Epidermal melanocyte (primary cell): ENCODE measurements around the gene RNF224.

ENCODE experiments used
- DNase-seq: peaks from one replicate; pipeline ENCODE4 v3.0.0; 2011; ENCODE audit warnings: low spot score; ENCODE audit not compliant: insufficient read length

The RNF224 gene

GRCh38 chr9:137191691-137192447 lies 35.4 kb upstream of the RNF224 start:
- no peak for DNase-seq

DNA sequence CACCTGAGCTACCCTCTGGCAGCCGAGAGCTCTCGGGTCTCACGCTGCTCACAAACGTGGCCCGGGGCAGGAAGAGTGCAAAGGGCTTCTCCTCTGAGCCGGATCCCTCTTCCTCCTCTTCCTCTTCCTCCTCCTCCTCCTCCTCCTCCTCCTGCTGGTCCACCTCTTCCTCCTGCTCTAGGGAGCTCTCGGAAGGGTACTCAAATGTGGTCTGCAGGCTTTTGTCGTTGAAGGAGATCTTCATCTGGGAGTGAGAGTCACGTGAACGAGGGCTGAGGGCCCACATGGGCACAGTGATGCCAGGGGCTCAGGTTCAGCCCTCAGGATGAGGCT lies 34.9 kb upstream of the RNF224 start:
- no peak for DNase-seq

GRCh38 chr9:137192859-137193258 lies 34.4 kb upstream of the RNF224 start:
- no peak for DNase-seq

GRCh38 chr9:137193771-137194170 lies 33.5 kb upstream of the RNF224 start:
- no peak for DNase-seq

DNA sequence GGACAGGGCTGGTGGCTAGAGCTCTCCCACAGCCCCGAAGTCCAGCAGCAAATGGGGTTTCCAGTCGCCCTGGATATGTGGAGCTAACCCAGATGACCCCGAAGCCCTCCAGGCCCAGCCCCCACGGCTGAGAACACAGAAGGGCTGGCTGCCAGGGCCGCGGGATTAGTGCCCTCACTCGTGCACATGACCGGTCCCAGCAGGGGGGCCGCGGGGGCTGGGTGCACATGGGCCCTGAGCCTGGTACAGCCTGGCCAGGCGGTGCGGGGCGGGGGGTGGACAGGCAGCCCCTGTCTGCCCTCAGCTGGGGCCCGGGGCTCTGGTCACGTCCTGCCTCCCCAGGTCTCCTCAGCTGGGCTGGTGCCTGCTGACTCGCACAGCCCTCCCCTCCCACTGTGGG lies 32.9 kb upstream of the RNF224 start:
- no peak for DNase-seq

DNA sequence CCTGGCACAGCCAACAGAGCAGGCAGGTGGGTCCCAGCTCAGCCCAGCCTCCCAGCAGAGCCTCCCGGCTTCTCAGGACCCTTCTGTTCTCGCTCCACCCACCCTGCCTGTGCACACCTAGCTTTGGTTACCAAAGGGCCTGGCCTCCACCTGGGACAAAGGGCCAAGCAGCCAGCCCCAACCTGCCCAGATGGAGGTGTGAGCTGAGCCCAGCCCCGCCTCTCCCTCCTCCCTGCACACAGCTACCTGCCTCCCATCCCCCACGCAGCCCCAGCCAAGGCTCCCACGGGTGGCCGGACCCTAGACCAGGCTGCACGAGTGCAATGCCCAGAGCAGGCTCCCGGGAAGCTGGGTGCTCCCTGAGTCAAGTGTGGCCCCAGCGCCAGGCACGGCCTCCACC lies 32.4 kb upstream of the RNF224 start:
- no peak for DNase-seq

GRCh38 chr9:137195525-137196220 lies 31.6 kb upstream of the RNF224 start:
- no peak for DNase-seq

DNA sequence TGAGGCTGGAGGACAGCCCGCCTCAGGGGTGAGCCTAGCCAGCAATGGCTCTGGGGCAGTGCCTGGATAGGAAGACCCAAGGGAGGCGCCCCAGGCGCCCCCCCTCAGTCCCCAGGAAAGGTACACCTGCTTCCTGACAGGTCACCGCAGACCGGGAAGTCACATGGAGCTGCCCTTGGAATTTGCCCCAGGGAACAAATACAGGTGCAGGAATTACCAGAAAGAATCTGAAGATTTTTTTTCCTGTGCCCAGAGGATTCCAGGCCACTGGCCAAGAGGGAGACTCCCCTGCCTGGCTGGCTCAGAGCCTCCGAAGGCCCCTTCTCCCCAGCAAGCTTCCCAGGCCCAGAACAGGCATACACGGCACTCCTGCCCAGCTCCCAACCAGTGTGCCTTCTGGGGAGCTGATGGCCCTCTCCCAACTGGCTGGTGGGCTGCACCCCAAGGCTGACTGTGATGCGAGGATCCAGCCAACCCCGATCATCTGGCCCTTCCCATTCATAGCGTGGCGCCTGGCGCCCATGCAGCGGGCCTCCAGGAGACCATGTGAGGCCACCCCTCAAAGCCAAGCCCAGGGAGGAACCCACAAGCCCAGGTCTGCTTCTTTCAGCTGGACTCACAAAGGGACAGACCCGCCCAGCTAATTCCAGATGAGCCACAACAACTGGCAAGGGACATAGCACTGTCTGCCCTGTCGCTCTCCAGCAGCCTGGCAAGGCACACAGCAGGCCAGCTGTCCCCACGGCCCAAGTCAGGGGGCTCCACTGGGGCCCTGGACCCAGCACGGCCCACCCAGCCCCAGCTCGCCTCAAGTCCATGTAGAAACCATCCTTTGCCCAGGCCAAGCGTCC lies 29.0 kb upstream of the RNF224 start:
- DNase-seq = no peak

GRCh38 chr9:137198902-137199283 lies 28.4 kb upstream of the RNF224 start:
- no peak for DNase-seq

DNA sequence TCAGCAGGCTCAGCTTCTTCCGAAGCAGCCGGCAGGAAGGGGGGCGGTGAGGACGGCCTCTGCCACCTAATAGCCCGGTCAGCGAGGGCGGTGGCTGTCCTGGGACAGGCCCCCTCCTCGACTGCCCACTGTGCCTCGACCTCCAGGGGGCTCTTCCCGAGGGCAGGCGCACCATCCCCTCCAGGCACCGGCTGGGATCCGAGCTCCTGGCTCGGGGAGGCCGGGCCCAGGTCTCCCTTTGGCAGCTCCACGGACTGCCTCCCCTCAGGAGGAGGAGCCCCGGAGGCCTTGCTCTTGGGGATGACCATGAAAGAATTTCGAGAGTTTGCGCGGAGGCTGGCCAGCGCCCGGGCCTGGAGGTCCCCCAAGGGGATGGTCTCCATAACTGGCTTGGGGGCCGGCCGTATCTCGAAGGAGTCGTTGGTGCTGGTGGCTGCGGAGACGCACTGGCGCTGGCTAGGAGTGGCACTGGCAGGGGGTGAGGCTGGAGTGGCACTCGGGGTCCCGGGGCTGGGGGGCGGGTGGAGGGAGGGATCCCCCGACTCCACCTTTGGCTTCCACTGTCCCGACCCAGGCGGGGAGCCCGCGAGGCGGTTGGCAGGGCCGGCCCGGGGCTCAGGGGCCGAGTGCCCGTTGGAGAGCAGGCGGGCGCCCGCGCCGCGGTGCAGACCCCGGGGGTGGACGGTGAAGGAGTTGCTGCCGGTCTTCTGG lies 27.7 kb upstream of the RNF224 start:
- no peak for DNase-seq

DNA sequence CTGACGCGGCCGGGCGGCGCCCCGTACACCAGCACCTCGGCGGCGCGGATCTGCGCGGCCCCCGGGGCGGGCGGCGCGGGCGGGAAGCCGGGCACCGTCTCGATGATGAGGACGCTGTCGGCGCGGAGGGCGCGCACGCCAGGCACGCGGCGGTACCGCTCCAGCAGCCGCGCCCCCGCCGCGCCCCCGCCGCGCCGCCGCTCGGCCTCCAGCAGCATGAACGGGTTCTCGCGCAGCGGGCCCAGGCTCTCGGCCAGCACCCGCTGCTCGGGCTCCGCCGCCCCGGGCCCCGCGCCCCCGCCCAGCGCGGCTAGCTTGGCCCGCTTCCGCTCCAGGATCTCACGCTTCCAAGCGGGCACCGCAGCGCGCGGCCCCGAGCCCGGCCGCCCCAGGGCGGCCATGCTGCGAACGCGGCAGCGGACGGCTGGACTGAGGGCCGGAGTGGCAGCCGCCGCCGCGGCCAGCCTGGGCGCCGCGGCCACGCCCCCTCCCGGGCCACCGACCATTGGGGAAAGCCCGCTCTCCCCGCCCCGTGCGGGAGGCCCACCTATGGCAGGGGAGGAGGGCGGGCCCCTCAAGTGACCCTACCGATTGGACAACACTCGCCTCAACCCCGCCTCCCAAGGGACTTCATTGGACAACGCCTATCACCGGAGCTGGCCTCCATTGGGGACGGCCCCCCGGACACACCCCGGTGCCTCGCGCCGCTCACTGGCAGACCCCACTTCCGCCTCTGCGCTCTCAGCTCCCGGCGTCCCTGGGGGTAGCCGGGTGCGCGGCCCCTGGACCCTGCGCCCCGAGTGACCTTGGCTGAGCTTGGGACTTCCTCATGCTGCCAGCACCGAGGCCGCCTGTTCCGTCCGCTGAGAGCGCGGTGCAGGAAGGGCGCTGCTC lies 26.7 kb upstream of the RNF224 start, which contains the start of gene TPRN:
Gene TPRN (minus strand): TSS at position 431 of the 894 bp plus-strand sequence. CDS start 30 bp downstream, at position 401.
- DNase-seq = peak; percentile 100

DNA sequence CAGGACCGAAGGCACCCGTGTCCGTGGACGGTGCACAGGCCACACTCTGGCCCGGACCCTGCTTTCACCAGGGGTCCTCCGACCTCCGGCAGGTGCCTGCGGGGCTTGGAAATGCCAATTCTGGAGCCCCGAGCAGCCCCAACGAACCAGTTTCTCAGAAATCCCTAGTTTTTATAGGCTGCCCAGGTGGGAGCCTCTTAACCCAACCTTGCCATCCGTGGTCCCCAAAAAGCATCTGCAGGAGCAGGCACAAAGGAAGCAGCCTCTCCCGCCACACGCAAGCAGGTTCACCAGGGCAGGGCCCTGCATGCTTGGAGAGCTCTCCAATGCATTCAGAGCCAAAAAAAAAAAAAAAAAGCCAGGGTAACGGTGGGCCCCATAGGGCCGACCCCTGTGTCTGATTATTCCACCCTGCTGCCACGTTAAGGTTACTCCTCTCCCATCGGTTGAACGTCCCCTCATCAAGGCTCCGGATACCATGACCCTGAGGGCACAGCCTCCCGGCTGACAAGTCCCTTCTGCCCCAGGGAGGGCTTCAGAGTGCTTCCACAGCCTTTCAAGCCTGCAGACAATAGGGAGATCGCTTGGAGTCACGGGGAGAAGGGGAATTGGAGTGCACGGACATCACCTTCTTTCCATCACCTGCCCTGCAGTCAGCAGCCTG lies 26.0 kb upstream of the RNF224 start:
- DNase-seq = no peak

DNA sequence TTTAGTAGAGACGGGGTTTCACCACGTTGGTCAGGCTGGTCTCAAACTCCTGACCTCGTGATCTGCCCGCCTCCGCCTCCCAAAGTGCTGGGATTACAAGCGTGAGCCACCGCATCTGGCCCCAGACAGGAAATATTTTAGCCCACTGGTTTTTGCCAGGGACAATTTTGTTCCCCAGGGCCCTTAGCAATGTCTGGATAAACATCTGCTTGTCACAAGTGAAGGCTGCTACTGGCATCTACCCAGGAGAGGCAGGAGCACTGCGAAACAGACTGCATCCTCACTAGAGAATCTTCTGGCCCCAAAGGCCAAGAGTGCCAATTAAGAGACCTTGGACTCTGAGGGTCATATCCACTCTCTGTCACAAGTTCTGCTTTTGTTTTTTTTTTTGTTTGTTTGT lies 24.3 kb upstream of the RNF224 start:
- no peak for DNase-seq

DNA sequence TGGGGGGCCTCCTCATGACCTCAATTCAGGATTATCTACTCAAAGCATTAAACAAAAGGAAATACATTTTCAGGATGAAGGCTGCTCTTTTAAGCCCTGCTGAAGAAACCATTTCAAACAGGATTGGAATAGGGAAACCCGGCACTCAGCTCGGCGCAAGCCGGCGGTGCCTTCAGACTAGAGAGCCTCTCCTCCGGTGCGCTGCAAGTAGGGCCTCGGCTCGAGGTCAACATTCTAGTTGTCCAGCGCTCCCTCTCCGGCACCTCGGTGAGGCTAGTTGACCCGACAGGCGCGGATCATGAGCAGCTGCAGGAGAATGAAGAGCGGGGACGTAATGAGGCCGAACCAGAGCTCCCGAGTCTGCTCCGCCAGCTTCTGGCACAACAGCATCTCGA lies 22.6 kb upstream of the RNF224 start:
- DNase-seq = no peak

DNA sequence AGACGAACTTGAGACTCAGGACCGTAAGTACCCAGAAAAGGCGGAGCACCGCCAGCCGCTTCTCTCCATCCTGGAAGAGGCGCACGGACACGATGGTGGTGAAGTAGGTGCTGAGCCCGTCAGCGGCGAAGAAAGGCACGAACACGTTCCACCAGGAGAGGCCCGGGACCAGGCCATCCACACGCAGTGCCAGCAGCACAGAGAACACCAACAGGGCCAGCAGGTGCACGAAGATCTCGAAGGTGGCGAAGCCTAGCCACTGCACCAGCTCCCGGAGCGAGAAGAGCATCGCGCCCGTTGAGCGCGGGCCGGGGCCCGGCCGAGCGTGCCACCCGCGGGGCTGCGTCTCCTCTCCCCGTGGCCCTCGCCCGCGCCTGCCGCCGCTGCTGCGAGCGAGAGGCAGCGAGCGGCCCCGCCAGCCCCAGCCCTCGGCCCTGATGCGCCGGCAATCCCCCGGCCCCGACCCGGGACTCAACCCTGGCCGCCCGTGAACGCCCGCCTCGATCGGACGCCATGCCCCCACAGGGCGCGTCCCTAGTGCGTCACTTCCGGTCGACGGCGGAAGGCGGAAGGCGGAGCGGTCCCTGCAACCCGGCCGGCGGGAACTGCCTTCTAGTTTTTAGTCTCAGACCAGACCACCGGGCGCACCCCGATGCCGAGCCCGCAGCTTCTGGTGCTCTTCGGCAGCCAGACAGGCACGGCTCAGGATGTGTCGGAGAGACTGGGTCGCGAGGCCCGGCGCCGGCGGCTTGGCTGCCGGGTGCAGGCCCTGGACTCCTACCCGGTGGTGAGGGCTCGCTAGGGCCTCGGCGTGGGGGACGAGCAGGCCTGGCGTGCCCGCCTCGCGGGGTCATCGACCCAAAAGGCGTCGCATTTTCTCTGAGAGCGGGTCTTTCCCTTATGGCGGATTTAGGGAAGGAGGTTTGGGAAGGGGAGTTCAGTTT lies 21.9 kb upstream of the RNF224 start, which contains the start of the genes NDOR1 and TMEM203:
Gene NDOR1 (plus strand): TSS at position 575 of the 944 bp plus-strand sequence. CDS start 78 bp downstream, at position 653.
Gene TMEM203 (minus strand): TSS at position 523 of the 944 bp plus-strand sequence. CDS start 234 bp downstream, at position 289.
- peak; percentile 100 for DNase-seq

- DNase-seq = peak; percentile 13
Observed at GRCh38 chr9:137206602-137207001, 20.7 kb upstream of the RNF224 start.

GRCh38 chr9:137211532-137211931 lies 15.8 kb upstream of the RNF224 start:
- DNase-seq = no peak

DNA sequence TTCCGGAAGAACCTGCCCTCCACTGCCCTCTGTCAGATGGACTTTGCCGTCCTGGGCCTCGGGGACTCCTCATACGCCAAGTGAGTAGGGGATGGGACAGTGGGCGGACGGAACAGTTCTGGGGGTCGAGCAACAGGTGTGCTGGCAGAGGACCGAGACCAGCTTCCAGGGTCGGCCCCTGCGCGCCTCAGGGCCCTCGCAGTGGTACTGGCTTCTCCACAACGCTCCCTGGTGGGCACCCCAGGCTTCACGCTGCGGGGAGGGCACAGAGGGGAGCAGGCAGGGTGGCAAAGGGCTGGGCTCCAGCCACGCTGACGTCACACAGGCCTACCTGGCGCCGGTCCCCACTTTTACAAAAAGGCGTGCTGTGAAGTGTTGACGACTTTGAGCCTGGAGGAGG lies 14.8 kb upstream of the RNF224 start:
- no peak for DNase-seq
